KG1 (cell line): ENCODE results near the gene GBP2.

Source experiments
- DNase-seq: peaks from one replicate; lab custom pipeline; 2025; lab: John Stamatoyannopoulos, UW

Gene GBP2

GRCh38 chr1:89065079-89065868, 60.6 kb downstream of the GBP2 start, which contains the start of gene GBP1:
TSS of gene GBP1 (minus strand) at chr1:89065208. CDS start at chr1:89063234, 1,974 bp downstream.
- peak; percentile 15 for DNase-seq

GRCh38 chr1:89064632-89065031, 61.3 kb downstream of the GBP2 start:
- peak; percentile 42 for DNase-seq

GRCh38 chr1:89063094-89063493, 62.8 kb downstream of the GBP2 start:
- DNase-seq = no peak

DNA sequence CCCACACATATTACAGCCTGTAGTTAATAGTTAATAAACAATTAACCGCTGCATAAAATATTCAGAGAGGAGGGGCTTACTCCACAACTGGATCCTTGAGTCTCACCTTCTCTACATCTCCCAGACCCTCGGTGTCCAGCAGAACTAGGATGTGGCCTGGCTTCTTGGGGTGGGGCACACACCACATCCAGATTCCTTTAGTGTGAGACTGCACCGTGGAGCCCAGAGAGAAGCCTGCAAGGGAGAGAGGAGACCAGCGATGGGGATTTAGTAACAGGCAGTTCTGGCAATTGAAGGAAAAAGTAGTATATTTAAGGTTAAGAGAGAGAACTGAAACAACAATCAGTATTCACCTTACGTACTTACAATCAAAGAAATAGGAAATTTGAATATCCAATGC, 65.8 kb downstream of the GBP2 start:
- DNase-seq = no peak
